HepG2 (cell line): ENCODE data around the gene KLF13. TPM values are rescaled to one million over a fixed set of nuclear protein-coding genes. Genes with fewer than 3 reads are reported as not detected.

Experiments
- GABPA ChIP-seq, 2 experiments: IDR thresholded peaks; 2 replicates each; pipeline ENCODE4 v1.6.1; 2011 to 2016; ENCODE audit warnings: low read depth in 2 of 2, low read length in 1 of 2, missing biosample characterization in 1 of 2, missing genetic modification characterization in 1 of 2
- HNF4G ChIP-seq, 2 experiments: sonication (generic) in 1 of 2; formaldehyde crosslinking in 1 of 2; IDR thresholded peaks; 2 replicates each; pipeline versions ENCODE4 v1.4.0 to v1.6.1; 2011 to 2020; ENCODE audit warnings: borderline replicate concordance in 2 of 2, low read depth in 2 of 2, mild to moderate bottlenecking in 2 of 2, low read length in 1 of 2, missing genetic modification reagents in 1 of 2, moderate library complexity in 1 of 2
- HOXD1 ChIP-seq: sonication (generic); formaldehyde crosslinking; IDR thresholded peaks from 2 replicates; pipeline ENCODE4 v1.5.0; 2020; ENCODE audit warnings: missing genetic modification reagents
- KLF11 ChIP-seq: IDR thresholded peaks from 2 replicates; pipeline ENCODE4 v1.6.1; 2016; ENCODE audit warnings: missing compliant biosample characterization
- LCORL ChIP-seq, 2 experiments: fragments of 450-650 bp in 1 of 2; sonication (generic) in 1 of 2; formaldehyde crosslinking in 1 of 2; IDR thresholded peaks; 2 replicates each; pipeline versions ENCODE4 v1.5.0 to v1.6.1; 2017 to 2020; ENCODE audit warnings: antibody characterized with exemption in 1 of 2, missing genetic modification reagents in 1 of 2
- PBX3 ChIP-seq: sonication (generic); formaldehyde crosslinking; IDR thresholded peaks from 2 replicates; pipeline ENCODE4 v1.8.1; 2023; ENCODE audit warnings: missing genetic modification reagents, inconsistent platforms, borderline replicate concordance
- PPARG ChIP-seq: conservative IDR thresholded peaks from 2 replicates; pipeline ENCODE4 v1.6.1; 2016; ENCODE audit warnings: missing biosample characterization, missing genetic modification reagents
- RBM39 ChIP-seq: fragments of 200-400 bp; formaldehyde crosslinking; IDR thresholded peaks from one replicate; pipeline ENCODE4 v1.6.1; 2018; ENCODE audit warnings: antibody characterized with exemption, mild to moderate bottlenecking, low read depth, low read length; ENCODE audit not compliant: poor library complexity, severe bottlenecking
- ZFP36 ChIP-seq: fragments of 150-350 bp; IDR thresholded peaks from 2 replicates; pipeline ENCODE4 v1.6.1; 2018; ENCODE audit warnings: borderline replicate concordance, low read length, low read depth; ENCODE audit not compliant: partially characterized antibody
- ZNF615 ChIP-seq: sonication (generic); formaldehyde crosslinking; IDR thresholded peaks from 2 replicates; pipeline ENCODE4 v1.5.0; 2020; ENCODE audit warnings: mild to moderate bottlenecking, missing genetic modification reagents, borderline replicate concordance
- ZNF644 ChIP-seq: IDR thresholded peaks from 2 replicates; pipeline ENCODE4 v1.6.1; 2016; ENCODE audit warnings: low read depth
- polyA plus RNA-seq, 8 experiments: library from polyadenylated mRNA; depleted of rRNA in 3 of 8; stranded (reverse) in 7 of 8; unstranded in 1 of 8; fragments of >200 nt; fragmentation: Illumina TruSeq in 4 of 8; extraction: Trizol in 4 of 8; gene quantifications; 2 replicates each; pipeline versions ENCODE4 v1.2.1 to v1.2.3, GENCODE V29; 2011 to 2016; ENCODE audit warnings: low read depth in 4 of 8, missing spikeins in 1 of 8, mixed read lengths in 1 of 8; ENCODE audit not compliant: insufficient read depth in 1 of 8
- total RNA-seq, 5 experiments: library from RNA; depleted of rRNA; stranded (reverse); fragments of >200 nt; fragmentation: Illumina TruSeq; extraction: Trizol; gene quantifications; 2 replicates each; pipeline ENCODE4 v1.2.3, GENCODE V29; 2016; ENCODE audit warnings: low read depth in 1 of 5
- TF ChIP-seq, protein P1 (sequence below): sonication (generic); formaldehyde crosslinking; IDR thresholded peaks from 2 replicates; pipeline ENCODE4 v1.4.0; 2020; ENCODE audit warnings: mild to moderate bottlenecking, missing genetic modification reagents
- TF ChIP-seq, protein P2 (sequence below): sonication (generic); formaldehyde crosslinking; IDR thresholded peaks from 2 replicates; pipeline ENCODE4 v1.5.0; 2020; ENCODE audit warnings: missing genetic modification reagents, mild to moderate bottlenecking, borderline replicate concordance
- TF ChIP-seq, protein P3 (sequence below): IDR thresholded peaks from 2 replicates; pipeline ENCODE4 v1.6.1; 2016; ENCODE audit warnings: missing compliant biosample characterization, missing genetic modification reagents, borderline replicate concordance
- TF ChIP-seq, protein P4 (sequence below): sonication (generic); formaldehyde crosslinking; IDR thresholded peaks from 2 replicates; pipeline ENCODE4 v1.5.1; 2020; ENCODE audit warnings: mild to moderate bottlenecking, moderate library complexity, missing genetic modification reagents

Gene KLF13
- total and polyA plus RNA-seq, 2 of the 13 experiments (the other 11 are each of a cell fraction or from before 2014, with no cell fraction given) = 16.8 to 25.1 TPM

DNA sequence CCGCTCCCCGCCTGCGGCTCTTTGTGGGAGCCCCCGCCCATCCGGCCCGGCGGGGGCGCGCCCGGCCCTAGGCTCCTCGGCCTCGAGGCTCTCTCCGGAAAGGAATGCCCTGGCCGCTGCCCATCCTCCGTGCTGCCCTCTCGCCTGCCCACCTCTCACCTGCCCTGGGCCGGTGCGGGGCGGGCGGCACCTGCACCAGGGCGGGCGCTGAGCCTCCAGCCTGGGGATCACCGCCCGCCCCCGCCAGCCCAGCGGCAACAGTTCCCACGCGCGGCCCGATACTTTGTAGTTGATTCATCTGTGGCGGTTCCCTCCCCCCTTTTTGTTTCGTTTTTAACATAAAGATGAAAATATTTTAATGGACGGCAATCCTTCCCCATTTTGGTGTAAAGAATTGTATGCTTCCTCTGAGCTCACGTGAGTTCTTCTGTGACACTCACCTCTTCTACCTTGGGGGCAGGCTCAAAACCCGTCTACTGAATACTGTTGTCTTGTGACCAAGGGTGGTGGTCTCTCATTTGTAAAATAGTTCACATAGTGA lies 1.9 kb downstream of the KLF13 start (continued):
- TF ChIP-seq, protein P1, sequence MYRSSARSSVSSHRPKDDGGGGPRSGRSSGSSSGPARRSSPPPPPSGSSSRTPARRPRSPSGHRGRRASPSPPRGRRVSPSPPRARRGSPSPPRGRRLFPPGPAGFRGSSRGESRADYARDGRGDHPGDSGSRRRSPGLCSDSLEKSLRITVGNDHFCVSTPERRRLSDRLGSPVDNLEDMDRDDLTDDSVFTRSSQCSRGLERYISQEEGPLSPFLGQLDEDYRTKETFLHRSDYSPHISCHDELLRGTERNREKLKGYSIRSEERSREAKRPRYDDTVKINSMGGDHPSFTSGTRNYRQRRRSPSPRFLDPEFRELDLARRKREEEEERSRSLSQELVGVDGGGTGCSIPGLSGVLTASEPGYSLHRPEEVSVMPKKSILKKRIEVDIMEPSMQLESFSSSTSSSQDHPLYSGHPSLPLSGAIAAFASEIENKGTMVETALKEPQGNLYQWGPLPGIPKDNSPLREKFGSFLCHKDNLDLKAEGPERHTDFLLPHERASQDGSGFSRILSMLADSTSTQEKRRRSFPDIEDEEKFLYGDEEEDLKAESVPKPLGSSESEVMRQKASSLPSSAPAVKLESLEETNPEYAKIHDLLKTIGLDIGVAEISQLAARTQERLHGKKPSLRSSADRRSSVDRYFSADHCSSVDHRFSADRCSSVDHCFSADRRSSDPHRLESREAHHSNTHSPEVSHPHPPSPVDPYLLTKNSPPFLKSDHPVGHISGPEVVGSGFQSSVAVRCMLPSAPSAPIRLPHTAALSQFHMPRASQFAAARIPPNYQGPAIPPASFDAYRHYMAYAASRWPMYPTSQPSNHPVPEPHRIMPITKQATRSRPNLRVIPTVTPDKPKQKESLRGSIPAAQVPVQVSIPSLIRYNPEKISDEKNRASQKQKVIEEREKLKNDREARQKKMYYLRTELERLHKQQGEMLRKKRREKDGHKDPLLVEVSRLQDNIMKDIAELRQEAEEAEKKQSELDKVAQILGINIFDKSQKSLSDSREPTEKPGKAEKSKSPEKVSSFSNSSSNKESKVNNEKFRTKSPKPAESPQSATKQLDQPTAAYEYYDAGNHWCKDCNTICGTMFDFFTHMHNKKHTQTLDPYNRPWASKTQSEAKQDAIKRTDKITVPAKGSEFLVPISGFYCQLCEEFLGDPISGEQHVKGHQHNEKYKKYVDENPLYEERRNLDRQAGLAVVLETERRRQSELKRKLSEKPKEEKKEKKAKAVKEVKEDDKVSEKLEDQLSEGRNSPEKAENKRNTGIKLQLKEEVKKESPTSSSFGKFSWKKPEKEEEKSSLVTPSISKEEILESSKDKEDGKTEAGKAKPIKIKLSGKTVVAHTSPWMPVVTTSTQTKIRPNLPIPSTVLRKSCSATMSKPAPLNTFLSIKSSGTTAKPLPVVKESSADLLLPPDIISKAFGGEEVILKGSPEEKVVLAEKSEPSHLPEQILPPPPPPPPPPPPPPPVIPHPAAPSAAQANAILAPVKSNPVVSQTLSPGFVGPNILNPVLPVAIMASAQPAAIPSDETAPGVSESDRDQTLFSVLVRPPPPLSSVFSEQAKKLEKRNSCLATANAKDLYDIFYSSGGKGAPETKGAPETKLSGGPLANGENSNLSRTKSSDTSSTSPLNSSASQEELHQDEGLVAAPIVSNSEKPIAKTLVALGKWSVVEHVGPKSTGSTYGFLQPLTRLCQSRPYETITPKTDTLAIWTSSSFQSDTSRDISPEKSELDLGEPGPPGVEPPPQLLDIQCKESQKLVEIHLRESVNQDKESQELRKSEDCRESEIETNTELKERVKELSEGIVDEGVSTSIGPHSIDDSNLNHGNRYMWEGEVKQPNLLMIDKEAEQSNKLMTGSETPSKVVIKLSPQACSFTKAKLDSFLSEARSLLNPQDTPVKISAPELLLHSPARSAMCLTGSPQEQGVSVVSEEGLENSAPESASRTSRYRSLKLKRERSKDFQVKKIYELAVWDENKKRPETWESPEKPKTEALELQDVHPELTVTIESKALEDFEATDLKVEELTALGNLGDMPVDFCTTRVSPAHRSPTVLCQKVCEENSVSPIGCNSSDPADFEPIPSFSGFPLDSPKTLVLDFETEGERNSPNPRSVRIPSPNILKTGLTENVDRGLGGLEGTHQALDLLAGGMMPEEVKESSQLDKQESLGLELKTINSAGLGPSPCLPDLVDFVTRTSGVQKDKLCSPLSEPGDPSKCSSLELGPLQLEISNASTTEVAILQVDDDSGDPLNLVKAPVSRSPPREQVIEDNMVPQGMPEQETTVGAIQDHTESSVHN (CRISPR knock-in tag) = no peak
- TF ChIP-seq PBX3 (CRISPR knock-in tag) = no peak
- TF ChIP-seq, protein P2, sequence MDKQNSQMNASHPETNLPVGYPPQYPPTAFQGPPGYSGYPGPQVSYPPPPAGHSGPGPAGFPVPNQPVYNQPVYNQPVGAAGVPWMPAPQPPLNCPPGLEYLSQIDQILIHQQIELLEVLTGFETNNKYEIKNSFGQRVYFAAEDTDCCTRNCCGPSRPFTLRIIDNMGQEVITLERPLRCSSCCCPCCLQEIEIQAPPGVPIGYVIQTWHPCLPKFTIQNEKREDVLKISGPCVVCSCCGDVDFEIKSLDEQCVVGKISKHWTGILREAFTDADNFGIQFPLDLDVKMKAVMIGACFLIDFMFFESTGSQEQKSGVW (CRISPR knock-in tag) = no peak
- TF ChIP-seq ZNF644 (CRISPR knock-in tag) = no peak
- TF ChIP-seq HNF4G (IDR thresholded peaks at IDR 0.05; ENCODE audit: borderline replicate concordance, low read depth, low read length) = 0 out of 2 replicates have a peak, but pooled peaks have one; percentile 0
- TF ChIP-seq HNF4G (CRISPR knock-in tag; IDR thresholded peaks at IDR 0.05; ENCODE audit: borderline replicate concordance, low read depth) = no peak
- TF ChIP-seq, protein P3, sequence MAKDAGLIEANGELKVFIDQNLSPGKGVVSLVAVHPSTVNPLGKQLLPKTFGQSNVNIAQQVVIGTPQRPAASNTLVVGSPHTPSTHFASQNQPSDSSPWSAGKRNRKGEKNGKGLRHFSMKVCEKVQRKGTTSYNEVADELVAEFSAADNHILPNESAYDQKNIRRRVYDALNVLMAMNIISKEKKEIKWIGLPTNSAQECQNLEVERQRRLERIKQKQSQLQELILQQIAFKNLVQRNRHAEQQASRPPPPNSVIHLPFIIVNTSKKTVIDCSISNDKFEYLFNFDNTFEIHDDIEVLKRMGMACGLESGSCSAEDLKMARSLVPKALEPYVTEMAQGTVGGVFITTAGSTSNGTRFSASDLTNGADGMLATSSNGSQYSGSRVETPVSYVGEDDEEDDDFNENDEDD = no peak
- no peak for TF ChIP-seq PPARG (CRISPR knock-in tag)
- TF ChIP-seq ZFP36 = no peak
- no peak for TF ChIP-seq GABPA (IDR thresholded peaks at IDR 0.05; ENCODE audit: low read depth, low read length)
- TF ChIP-seq GABPA (CRISPR knock-in tag; IDR thresholded peaks at IDR 0.05; ENCODE audit: low read depth) = no peak
- TF ChIP-seq KLF11 (CRISPR knock-in tag) = no peak
- TF ChIP-seq LCORL (IDR thresholded peaks at IDR 0.05) = no peak
- no peak; the same call in 1 of the 2 replicates for TF ChIP-seq LCORL (CRISPR knock-in tag; IDR thresholded peaks at IDR 0.05)
- TF ChIP-seq RBM39 = no peak
- TF ChIP-seq, protein P4, sequence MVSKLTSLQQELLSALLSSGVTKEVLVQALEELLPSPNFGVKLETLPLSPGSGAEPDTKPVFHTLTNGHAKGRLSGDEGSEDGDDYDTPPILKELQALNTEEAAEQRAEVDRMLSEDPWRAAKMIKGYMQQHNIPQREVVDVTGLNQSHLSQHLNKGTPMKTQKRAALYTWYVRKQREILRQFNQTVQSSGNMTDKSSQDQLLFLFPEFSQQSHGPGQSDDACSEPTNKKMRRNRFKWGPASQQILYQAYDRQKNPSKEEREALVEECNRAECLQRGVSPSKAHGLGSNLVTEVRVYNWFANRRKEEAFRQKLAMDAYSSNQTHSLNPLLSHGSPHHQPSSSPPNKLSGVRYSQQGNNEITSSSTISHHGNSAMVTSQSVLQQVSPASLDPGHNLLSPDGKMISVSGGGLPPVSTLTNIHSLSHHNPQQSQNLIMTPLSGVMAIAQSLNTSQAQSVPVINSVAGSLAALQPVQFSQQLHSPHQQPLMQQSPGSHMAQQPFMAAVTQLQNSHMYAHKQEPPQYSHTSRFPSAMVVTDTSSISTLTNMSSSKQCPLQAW (CRISPR knock-in tag) = no peak
- TF ChIP-seq ZNF615 (CRISPR knock-in tag) = no peak
- TF ChIP-seq HOXD1 = no peak
